Medulla oblongata (tissue), 1 donor: ENCODE results near the gene MDFIC.
"Not testable (repeated sequence)": the region's sequence is repeated elsewhere in the genome, so short reads cannot be mapped to it uniquely, and the experiment has no call there.

ENCODE experiments used
- DNase-seq: peaks from one replicate; pipeline ENCODE4 v3.0.0-alpha.2; 2015; ENCODE audit errors: extremely low spot score

The MDFIC gene, protein sequence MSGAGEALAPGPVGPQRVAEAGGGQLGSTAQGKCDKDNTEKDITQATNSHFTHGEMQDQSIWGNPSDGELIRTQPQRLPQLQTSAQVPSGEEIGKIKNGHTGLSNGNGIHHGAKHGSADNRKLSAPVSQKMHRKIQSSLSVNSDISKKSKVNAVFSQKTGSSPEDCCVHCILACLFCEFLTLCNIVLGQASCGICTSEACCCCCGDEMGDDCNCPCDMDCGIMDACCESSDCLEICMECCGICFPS

DNA sequence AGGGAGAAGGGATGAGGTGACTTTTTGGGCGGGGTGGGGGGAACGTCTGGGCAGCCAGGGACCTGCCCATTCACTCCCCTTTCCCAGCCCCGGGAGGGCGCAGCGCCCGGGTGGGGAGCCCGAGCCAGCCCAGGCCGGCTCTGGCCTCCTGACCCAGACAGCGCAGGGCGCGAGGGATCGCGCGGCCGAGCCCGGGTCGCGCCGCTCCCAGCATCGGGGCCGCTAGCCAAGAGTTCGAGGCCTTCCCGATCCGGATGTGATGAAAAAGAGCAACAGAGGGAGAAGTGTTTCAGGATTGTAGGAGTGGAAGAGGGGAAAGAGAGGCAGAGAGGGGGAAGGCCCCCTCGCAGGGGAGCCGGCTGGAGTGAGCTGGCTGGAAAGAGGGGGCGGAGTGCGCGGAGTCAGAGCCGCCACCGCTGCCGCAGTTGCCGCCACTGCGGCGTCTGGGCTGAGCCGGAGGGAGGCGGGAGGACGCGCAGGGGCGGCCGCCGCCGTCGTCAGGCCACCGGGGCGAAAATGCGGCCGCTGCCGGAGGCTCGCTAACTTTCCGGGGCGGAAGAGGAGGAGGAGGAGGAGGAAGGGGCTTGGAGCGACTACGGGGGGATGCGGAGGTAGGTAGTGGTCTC, at the start of gene MDFIC:
MDFIC (plus strand) TSS at position 69 of the 626 bp plus-strand sequence. CDS start 940 bp downstream, outside the sequence.
- peak; percentile 54 for DNase-seq

DNA sequence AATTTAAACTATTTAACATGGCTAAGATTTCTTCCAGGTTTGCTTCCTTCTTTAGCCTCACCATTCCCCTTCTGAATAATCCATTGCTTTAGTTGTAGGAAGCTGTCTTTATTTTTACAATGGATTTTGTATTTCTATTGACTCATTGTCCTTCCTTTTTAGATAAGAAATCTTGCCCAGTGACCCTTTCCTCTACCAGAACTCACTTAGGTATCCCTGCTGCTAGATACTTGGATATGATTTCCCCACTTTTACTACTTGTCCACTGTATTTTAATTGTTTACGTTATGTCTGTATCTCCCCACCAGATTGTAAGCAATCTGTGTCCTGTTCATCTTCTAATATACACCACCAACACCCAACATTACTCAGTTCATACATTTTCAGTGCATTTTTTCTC, 47.7 kb upstream of the MDFIC start:
- DNase-seq = no peak

DNA sequence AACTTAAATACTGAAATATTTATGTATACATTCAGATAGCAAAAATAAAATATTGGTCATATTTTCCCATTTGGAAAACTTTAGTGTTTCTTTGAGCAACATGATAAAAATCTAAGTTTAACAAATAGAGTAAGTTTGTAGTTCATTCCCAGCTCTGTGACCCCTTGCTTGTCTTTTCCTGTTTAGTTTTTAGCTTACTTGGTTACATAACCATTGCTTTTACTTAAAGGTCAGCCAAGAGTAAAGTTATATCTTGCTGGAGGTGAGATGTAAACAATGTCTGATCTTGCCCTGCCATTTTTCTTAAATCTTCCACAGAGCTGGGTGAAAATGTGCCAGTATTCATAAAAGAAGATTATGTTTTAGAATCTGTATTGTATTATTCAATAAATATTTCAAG, 46.7 kb upstream of the MDFIC start:
- no peak for DNase-seq

DNA sequence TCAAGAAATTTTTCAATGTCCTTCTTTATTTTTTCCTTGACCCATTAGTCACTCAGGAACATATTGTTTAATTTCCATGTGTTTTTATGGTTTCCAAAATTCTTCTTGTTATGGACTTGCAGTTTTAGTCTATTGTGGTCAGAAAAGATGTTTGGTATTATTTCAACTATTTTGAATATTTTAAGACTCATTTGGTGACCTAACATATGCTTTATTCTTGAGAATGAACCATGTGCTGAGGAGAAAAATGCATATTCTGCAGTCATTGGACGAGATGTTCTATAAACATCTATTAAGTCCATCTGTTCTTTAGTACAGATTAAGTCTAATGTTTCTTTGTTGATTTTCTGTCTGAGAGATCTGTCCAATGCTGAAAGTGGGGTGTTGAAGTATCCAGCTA, 42.3 kb upstream of the MDFIC start:
- no peak for DNase-seq

DNA sequence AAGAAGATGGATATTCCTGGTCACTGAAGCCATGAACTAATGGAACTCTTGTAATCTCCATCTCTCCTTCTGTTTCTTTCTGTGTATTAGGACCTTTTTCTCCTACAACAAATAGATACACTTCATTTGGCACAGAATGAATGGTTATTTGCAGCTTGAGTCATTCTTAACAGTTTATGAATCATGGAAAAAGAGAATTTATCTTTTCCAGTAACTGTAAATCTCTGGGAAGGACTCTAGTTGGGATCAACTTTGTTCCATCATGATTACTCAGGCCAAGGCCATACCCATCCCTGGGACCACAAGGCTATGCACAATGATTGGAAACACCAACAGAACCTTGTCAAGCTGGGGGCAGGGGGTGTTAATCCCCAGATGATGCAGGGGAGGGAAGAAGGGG, 36.1 kb upstream of the MDFIC start:
- DNase-seq = no peak

DNA sequence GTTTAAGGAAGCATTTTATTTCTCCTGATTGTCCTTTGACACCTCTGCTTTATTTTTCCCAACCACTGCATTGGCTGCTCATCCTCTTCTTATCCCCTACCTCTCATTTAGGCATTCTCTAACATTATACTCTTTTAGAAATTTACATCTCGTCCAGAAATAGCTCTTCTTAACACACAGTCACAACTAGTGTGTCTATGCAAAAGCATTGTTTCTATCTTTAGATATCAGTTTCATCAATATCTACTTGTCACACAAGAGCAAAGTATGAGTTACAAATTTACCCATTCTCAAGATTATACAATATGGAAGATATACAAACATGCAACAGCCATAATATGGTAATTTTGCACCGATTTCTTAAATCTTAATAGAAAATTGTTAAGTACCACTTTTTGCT, 35.7 kb upstream of the MDFIC start:
- no peak for DNase-seq

DNA sequence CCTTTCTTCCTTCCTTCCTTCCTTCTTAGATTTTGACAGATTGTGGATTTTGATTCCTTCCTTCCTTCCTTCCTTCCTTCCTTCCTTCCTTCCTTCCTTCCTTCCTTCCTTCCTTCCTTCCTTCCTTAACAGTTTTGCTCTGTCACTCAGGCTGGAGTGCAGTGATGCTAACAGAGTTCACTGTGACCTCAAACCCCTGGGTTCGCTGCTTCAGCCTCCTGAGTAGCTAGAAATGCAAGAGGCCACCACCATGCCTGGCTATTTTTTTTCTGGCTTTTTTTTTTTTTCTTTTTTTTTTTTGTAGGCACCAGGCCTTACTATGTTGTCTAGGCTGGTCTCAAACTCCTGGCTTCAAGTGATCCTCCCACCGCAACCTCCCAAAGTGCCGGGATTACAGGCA, 32.8 kb upstream of the MDFIC start:
- DNase-seq = not testable (repeated sequence)

- DNase-seq = no peak
Observed at GRCh38 chr7:114889646-114890285, 32.1 kb upstream of the MDFIC start.

DNA sequence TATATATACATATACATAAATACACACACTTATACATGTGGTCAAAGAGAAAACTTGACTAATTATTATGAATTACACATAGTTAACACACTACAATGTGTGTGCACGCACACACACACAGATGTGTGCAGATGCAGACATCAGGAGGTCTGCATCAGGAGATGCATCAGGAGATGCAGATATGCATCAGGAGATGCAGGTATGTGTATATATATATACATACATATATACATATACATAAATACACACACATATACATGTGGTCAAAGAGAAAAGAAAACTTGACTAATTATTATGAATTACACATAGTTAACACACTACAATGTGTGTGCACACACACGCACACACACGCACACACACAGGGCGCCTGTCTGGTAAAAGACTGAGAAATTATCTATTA, 31.3 kb upstream of the MDFIC start:
- DNase-seq = no peak

GRCh38 chr7:114900127-114900526, 21.8 kb upstream of the MDFIC start:
- no peak for DNase-seq

DNA sequence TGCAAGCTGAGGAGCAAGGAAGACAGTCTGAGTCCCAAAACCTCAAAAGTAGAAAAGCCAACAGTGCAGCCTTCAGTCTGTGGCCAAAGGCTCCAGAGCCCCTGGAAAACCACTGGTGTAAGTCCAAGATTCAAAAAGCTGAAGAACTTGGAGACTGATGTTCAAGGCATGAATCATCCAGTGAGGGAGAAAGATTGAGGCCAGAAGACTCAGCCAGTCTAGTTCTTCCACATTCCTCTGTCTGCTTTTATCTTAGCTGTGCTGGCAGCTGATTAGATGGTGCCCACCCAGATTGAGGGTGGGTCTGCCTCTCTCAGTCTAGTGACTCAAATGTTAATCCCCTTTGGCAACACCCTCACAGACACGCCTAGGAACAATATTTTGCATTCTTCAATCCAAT, 20.1 kb upstream of the MDFIC start:
- no peak for DNase-seq

DNA sequence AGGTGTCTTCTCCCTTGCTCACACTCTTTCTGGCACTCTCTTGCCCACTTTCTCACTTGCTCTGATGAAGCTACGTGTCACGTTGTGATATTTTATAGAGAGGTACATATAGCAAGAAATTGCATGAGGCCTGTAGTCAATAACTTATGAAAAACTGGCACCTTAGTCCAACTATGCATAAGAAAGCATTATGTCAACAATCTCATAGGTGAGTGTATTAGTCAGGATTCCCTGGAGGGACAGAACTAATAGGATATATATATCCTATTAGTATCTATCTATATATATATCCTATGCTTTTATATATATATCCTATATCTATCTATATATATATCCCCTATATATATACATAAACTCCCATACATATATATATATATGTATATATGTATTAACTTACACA, 18.8 kb upstream of the MDFIC start:
- no peak for DNase-seq

GRCh38 chr7:114910787-114911186, 11.1 kb upstream of the MDFIC start:
- no peak for DNase-seq

DNA sequence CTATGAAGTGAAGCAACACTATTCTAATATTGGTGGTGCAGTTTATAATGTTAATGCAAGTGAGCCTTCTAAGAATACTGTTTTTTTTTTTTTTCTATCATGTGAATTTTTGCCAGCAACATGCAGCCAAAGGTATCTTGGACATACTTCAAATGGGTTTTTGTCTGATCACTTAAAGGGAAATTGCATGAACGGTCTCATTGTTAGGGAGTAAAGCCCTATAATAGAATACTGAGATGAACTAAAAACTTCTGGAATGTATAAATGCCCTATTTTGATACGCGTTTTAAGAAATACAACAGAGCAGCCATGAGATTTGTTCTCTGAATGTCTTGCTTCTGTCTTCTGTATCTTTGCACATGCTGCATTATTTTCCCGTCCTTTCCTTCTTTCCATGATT, 10.5 kb upstream of the MDFIC start:
- no peak for DNase-seq

DNA sequence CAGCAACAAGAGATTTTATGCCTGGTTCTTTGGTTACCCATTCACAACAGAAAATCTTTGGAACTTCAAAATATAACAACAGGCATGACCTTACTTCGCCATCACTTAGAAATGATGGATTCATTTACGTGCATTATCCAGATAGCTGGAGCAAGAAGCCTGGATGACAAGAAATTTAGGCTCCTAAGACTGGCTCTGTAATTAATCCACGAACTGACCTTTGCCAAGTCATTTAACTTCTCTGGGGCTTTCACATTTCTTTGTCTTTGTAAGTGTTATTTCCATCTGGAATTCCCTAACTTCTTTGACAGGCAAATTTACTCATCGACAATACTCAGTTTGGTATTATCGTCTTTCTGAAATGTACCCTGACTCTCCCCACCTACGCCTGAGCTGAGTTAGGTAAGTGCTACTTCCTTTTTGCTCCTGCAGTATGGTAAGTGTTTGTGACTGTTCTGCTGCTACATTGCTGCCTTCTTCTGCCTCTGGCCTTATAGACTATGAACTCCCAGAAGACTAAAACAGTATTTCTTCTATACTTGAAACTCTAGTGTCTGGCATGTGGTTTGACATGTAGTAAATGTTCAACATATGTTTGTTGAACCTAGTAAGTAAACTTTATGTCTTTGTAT, 5.5 kb upstream of the MDFIC start:
- no peak for DNase-seq

DNA sequence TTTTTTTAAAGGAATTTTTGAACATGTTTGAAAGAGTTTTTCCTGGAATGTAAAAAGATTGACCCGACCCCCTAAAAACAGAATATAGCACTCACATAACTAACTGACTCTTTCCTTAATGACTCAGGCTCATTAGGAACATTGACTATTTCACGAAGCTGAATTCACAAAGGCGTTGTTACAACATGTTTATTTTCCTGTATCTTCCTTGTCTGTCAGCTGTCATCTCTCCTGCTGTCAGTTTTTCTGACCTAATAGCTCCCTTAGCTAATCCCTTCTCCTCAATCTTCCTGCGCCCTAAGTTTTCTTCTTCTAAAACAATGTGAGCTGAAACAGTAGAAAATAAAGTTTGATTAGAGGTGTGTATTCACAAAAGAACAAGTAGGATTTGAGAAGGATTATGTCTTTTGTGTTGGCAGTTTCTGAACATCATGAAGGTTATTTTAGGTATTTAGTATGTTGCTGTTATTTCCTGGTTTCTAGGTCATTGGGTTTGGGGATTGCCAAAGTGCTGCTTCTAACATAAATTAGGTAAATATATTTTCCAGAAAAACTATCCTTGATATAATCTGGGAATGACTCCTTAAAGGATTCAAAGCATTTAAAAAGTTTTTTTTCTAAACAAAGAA, 4.6 kb upstream of the MDFIC start:
- DNase-seq = no peak

- no peak for DNase-seq
Observed at GRCh38 chr7:114919587-114919986, 2.3 kb upstream of the MDFIC start.

GRCh38 chr7:114921631-114922025, 266 bp upstream of the MDFIC start:
- DNase-seq = peak; percentile 14

DNA sequence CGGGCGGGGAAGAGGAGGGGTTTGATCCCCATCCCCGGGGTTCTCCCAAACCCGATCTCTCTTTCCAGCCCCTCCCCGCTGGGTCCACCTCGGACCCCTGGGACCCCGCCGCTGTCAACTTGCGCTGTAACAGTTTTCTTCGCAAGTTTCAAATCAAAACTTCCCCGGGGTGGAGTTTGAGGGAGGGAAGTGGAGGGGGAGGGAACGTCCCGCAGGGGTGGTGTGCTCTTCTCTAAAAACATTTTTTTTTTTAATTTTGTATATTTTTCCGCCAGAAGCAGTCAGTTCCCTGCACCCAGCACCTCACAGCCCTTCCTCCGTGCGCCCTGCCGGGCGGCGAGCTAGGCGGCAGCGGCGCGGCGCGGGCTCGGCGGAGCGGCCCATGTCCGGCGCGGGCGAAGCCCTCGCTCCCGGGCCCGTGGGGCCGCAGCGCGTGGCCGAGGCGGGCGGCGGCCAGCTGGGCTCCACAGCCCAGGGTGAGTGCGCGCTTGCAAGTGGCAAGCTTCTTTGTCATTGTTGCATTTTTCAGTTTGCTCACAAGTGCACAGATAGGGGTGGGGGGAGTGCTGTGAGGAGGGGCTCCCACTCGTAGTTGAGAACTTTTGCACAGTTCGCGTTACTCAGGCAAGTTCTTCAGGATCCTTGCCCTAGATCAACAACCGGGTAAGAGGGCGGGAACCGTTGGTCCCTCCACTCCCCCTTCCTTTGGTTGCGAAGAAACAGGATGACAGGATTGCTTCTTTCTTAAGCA, 933 bp downstream of the MDFIC start:
- peak; percentile 20 for DNase-seq

DNA sequence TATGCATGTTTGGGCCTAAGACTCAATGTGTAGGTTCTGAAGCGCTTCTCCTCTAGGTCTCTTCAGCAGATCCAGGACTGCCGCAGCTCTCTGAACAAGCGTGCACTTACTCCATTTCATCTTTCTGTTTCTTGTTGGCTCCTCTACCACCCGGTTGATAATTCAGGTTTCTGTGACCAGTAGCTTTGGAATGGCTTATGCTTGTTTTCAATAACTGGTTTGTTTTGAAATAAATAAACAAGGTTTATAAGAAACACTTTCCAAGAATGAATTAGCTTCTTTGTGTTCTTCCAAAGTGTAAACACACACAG, 1.5 kb downstream of the MDFIC start:
- no peak for DNase-seq

DNA sequence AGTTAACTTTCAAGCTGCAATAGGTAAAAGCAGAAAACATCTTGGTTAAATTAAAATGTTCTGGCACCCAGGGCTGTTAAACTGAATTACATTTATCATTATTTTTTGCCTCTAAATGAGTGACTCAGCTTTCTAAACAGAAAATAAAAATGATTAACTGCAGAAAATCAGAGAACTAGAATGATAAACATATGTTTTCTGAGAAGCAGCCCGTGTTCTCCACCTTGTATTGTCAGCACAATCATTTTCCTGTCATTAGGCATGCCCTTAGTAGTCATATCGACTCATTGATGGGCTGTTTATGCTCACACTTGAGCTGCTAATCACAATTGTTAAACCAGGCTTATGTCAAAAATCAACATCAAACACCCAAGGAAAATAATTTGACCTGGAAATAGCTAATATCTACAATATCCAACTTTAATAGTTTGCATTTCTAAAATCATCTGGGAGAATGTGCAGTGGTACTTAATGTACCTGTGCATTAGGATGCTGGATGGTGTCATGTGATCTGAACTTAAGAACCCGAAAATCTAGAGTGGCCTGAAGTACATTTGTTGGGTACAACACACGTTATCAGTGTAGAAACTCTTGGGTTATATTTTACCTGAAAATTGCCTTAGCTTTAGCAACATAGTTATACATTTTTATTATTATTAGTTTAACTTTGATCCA, 2.3 kb downstream of the MDFIC start:
- DNase-seq = no peak
